ENCODE data around the gene PRKD3. TPM values are rescaled to one million over a fixed set of nuclear protein-coding genes. Genes with fewer than 3 reads are reported as not detected.

The PRKD3 gene
- total and polyA plus RNA-seq, 2 of the 13 experiments (the other 11 are each of a cell fraction or from before 2014, with no cell fraction given): 11.6 to 38.4 TPM

DNA sequence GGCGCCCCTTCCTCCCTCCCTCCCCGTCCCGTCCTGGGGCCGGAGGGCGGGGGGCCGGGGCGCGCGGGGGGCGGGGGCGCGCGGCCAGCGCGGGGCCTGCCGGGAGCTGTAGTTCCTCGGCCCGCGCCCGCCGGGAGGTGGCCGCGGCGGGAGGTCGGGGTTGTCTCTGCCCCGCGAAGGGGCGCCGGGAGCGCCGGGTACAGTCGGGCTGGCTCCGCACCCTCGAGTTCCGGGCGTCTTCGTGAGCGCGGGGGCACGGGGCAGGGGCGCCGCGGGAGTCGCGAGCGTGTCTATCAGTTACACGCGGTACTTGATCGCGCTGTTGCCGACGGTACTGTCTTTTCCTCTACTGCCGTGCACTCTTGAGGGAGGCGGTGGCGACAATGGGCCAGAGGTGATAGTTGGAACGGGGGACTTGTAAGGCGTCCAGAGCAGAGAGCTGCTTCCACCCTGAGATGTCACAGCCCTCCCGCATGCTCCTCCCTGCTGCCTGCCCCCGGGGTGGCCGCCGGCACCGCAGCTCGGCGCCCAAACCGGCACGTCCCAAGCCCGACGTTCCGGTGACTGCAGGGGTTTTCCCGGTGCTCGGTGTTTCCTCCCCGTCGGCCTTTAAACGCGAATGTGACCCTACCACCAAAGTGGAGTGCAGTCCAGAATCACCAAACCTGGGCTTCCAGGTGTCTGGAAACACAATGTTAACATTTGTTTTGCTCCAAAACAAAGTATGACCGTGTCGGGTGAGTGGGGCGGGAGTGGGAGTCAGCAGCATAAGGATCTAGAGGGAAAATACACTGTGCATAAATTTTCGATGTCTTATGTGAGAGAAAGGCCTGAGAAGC lies at the start of gene PRKD3 (continued):
- TF ChIP-seq ZSCAN22 (CRISPR knock-in tag; IDR thresholded peaks at IDR 0.05) (no peak), ZSCAN30 (CRISPR knock-in tag; IDR thresholded peaks at IDR 0.05) (no peak), ZNF235 (CRISPR knock-in tag; IDR thresholded peaks at IDR 0.05; ENCODE audit: borderline replicate concordance) (peak; percentile 78; the same call in 1 of the 2 replicates), SALL1 (CRISPR knock-in tag; IDR thresholded peaks at IDR 0.05) (peak; percentile 69), RARA (CRISPR knock-in tag; IDR thresholded peaks at IDR 0.05) (no peak), ZNF776 (CRISPR knock-in tag; IDR thresholded peaks at IDR 0.05) (peak; percentile 70), ZNF7 (CRISPR knock-in tag; IDR thresholded peaks at IDR 0.05) (no peak), ZFP90 (CRISPR knock-in tag; IDR thresholded peaks at IDR 0.05; ENCODE audit: borderline replicate concordance) (peak; percentile 73; the same call in 1 of the 2 replicates), NCOA1 (CRISPR knock-in tag; IDR thresholded peaks at IDR 0.05) (peak; percentile 84; the same call in 1 of the 2 replicates), ZBTB38 (CRISPR knock-in tag; IDR thresholded peaks at IDR 0.05) (no peak), ZNF510 (CRISPR knock-in tag; IDR thresholded peaks at IDR 0.05; ENCODE audit: low read depth) (0 out of 2 replicates have a peak, but pooled peaks have one; percentile 72), HOXA9 (CRISPR knock-in tag; IDR thresholded peaks at IDR 0.05; ENCODE audit: borderline replicate concordance) (no peak), DMAP1 (CRISPR knock-in tag; IDR thresholded peaks at IDR 0.05) (no peak; the same call in 1 of the 2 replicates), SSRP1 (CRISPR knock-in tag; IDR thresholded peaks at IDR 0.05) (no peak), RFXAP (CRISPR knock-in tag; IDR thresholded peaks at IDR 0.05; ENCODE audit: borderline replicate concordance) (no peak), XRCC5 (optimal IDR thresholded peaks at IDR 0.05; ENCODE audit: low read length) (peak; percentile 19)
- TF ChIP-seq, protein P1, sequence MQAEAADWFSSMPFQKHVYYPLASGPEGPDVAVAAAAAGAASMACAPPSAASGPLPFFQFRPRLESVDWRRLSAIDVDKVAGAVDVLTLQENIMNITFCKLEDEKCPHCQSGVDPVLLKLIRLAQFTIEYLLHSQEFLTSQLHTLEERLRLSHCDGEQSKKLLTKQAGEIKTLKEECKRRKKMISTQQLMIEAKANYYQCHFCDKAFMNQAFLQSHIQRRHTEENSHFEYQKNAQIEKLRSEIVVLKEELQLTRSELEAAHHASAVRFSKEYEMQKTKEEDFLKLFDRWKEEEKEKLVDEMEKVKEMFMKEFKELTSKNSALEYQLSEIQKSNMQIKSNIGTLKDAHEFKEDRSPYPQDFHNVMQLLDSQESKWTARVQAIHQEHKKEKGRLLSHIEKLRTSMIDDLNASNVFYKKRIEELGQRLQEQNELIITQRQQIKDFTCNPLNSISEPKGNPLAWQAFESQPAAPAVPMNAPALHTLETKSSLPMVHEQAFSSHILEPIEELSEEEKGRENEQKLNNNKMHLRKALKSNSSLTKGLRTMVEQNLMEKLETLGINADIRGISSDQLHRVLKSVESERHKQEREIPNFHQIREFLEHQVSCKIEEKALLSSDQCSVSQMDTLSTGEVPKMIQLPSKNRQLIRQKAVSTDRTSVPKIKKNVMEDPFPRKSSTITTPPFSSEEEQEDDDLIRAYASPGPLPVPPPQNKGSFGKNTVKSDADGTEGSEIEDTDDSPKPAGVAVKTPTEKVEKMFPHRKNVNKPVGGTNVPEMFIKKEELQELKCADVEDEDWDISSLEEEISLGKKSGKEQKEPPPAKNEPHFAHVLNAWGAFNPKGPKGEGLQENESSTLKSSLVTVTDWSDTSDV (CRISPR knock-in tag; IDR thresholded peaks at IDR 0.05): no peak
- TF ChIP-seq, protein P2, sequence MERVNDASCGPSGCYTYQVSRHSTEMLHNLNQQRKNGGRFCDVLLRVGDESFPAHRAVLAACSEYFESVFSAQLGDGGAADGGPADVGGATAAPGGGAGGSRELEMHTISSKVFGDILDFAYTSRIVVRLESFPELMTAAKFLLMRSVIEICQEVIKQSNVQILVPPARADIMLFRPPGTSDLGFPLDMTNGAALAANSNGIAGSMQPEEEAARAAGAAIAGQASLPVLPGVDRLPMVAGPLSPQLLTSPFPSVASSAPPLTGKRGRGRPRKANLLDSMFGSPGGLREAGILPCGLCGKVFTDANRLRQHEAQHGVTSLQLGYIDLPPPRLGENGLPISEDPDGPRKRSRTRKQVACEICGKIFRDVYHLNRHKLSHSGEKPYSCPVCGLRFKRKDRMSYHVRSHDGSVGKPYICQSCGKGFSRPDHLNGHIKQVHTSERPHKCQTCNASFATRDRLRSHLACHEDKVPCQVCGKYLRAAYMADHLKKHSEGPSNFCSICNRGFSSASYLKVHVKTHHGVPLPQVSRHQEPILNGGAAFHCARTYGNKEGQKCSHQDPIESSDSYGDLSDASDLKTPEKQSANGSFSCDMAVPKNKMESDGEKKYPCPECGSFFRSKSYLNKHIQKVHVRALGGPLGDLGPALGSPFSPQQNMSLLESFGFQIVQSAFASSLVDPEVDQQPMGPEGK (CRISPR knock-in tag; IDR thresholded peaks at IDR 0.05): 0 out of 2 replicates have a peak, but pooled peaks have one; percentile 16
